Osteoblast (primary cell): ENCODE measurements around the gene COL18A1. TPM values are rescaled to one million over a fixed set of nuclear protein-coding genes. Genes with fewer than 3 reads are reported as not detected.

Source experiments
- DNase-seq: peaks from one replicate; pipeline ENCODE4 v3.0.0; 2011; ENCODE audit warnings: low spot score, mixed read lengths; ENCODE audit not compliant: insufficient read length; ENCODE audit errors: missing footprints
- H2AFZ ChIP-seq: 2 replicates; pipeline ENCODE4 v1.6.0; 2011; ENCODE audit warnings: mild to moderate bottlenecking, low read length
- H3K27ac ChIP-seq: 2 replicates; pipeline ENCODE4 v1.5.1; 2011; ENCODE audit warnings: mild to moderate bottlenecking, low read depth, low read length, moderate library complexity
- H3K27me3 ChIP-seq: 2 replicates; pipeline ENCODE4 v1.6.0; 2012; ENCODE audit warnings: mild to moderate bottlenecking, control low read depth, inconsistent platforms, low read length, moderate library complexity; ENCODE audit not compliant: insufficient read depth
- H3K36me3 ChIP-seq: 2 replicates; pipeline ENCODE4 v1.5.1; 2011; ENCODE audit warnings: mild to moderate bottlenecking, low read length, control low read depth, moderate library complexity; ENCODE audit not compliant: insufficient read depth
- H3K4me1 ChIP-seq: 2 replicates; pipeline ENCODE4 v1.5.1; 2011; ENCODE audit warnings: mild to moderate bottlenecking, low read length, control low read depth, moderate library complexity; ENCODE audit not compliant: insufficient read depth
- H3K4me2 ChIP-seq: 2 replicates; pipeline ENCODE4 v1.6.0; 2011; ENCODE audit warnings: mild to moderate bottlenecking, low read length; ENCODE audit not compliant: insufficient read depth
- H3K4me3 ChIP-seq: fragments of 200-600 bp; sonication (generic); 3 replicates; pipeline ENCODE4 v1.5.1; 2012; ENCODE audit warnings: mild to moderate bottlenecking, low read length, inconsistent platforms; ENCODE audit not compliant: insufficient read depth
- H3K79me2 ChIP-seq: 2 replicates; pipeline ENCODE4 v1.6.0; 2012; ENCODE audit warnings: mild to moderate bottlenecking, low read length, control low read depth, inconsistent platforms; ENCODE audit not compliant: insufficient read depth
- H3K9me3 ChIP-seq: 2 replicates; pipeline ENCODE4 v1.5.1; 2011; ENCODE audit warnings: low read depth, low read length, control low read depth
- H4K20me1 ChIP-seq: 2 replicates; pipeline ENCODE4 v1.6.0; 2012; ENCODE audit warnings: mild to moderate bottlenecking, low read length, control low read depth; ENCODE audit not compliant: insufficient read depth
- total RNA-seq: library from RNA; depleted of rRNA; stranded (reverse); fragments of >200 nt; gene quantifications from 2 replicates; pipeline ENCODE4 v1.2.3, GENCODE V29; 2012
- TF ChIP-seq, protein P1 (sequence below): IDR thresholded peaks from 2 replicates; pipeline ENCODE4 v1.5.1; 2011; ENCODE audit warnings: mild to moderate bottlenecking, low read depth, low read length, moderate library complexity; ENCODE audit errors: extremely low read depth

Gene COL18A1
- total RNA-seq, 1 donor = 8.3 TPM

DNA sequence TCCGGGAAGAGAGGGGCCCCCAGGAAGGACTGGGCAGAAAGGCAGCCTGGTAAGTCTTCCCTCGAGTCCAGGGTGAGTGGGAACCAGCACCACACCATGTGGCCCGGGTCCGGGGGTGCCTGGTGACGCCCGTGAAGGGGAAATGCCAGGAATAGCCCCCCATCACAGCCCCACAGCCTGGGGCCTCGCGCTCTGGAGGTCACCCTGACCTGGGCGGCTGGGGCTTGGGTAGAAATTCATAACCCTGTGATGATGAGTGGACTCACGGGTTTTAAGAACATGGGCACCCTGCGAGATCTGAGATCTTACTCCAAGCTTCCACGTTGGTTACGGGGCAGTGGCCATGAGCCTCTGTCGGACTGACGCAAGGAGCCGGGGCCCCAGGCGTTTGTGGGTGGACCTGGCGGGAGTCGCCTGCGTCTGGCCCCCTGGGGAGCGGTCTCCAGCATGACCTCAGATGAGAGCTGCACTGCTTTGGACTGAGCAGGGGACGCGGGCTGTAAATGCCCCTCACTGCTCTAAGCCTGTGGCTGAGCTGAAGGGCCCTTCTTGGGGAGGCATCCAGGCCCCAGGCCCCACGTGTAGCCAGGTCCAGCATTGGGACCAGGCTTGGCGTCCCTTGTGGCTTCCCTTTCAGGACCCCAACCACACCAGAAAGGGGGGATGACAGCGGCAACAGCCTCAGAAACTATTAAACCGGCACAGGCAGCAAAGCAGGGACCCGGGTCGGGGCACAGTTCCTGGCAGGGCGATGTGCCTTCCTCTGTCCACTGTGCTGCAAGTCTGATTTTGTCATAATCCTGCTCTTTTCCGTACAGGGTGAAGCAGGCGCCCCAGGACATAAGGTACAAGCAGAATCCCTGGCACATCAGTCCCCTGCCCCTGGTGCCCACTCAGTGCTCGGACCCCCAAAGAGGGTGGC, 77.3 kb downstream of the COL18A1 start:
- H3K79me2 ChIP-seq = no peaks in the 10 kb centered on the region
- no peak overlapping the region for H2AFZ ChIP-seq
- H3K36me3 ChIP-seq = no peaks in the 10 kb centered on the region
- no peak for DNase-seq
- TF ChIP-seq, protein P1, sequence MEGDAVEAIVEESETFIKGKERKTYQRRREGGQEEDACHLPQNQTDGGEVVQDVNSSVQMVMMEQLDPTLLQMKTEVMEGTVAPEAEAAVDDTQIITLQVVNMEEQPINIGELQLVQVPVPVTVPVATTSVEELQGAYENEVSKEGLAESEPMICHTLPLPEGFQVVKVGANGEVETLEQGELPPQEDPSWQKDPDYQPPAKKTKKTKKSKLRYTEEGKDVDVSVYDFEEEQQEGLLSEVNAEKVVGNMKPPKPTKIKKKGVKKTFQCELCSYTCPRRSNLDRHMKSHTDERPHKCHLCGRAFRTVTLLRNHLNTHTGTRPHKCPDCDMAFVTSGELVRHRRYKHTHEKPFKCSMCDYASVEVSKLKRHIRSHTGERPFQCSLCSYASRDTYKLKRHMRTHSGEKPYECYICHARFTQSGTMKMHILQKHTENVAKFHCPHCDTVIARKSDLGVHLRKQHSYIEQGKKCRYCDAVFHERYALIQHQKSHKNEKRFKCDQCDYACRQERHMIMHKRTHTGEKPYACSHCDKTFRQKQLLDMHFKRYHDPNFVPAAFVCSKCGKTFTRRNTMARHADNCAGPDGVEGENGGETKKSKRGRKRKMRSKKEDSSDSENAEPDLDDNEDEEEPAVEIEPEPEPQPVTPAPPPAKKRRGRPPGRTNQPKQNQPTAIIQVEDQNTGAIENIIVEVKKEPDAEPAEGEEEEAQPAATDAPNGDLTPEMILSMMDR = no peak
- H4K20me1 ChIP-seq = no peaks in the 10 kb centered on the region
- no peaks in the 10 kb centered on the region for H3K9me3 ChIP-seq
- H3K27ac ChIP-seq = no peak overlapping the region
- peaks cover 3% of the 10 kb centered on the region for H3K4me1 ChIP-seq
- no peak overlapping the region for H3K4me3 ChIP-seq
- H3K4me2 ChIP-seq = no peak overlapping the region
- no peaks in the 10 kb centered on the region for H3K27me3 ChIP-seq

DNA sequence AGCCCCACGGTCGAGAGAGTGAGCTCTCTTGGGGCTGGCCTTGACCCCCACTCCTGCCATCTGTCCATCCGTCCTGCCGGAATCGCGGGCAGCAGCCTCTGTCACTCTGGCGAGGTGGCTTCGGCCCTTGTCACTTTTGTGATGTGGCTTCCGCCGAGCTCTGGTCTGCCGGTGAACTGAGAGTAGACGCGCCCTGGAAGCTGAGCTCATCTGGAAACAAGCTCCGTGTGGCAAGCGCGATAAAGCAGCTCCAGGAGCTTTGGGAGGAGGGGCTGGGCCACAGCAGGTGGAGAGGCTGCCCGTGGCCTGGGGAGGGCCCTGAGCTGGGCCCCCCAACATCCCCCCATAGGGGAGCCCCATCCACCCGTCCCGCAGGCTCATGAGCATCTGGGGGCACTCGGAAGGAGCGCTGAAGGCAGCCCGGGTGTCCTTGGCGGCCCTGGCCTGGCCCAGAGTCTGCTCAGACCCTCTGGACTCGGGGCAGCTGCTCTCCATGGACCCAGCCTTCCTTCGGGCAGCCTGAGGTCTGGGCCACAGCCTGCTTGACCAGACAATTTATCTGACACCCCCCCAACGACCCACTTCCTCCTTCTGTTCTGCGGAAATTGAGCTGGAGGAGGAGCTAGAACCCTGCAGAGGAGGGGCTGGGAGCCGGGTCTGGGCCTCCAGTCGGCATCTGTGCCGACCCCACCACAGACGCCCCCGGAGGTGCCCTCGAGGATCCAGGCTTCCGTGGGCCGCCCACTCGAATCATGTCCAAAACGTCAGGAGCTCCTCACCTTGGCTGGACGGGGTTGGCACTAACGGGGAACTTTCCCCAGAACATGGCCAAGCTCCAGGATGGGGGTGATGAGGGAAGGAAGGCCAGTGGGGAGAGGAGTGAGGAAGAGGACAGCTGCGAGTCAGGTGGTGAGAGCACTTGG, 78.2 kb downstream of the COL18A1 start:
- no peaks in the 10 kb centered on the region for H4K20me1 ChIP-seq
- no peak overlapping the region for H3K4me2 ChIP-seq
- no peak for DNase-seq
- no peak overlapping the region for H2AFZ ChIP-seq
- no peak overlapping the region for H3K27ac ChIP-seq
- TF ChIP-seq, protein P1 = no peak
- no peaks in the 10 kb centered on the region for H3K27me3 ChIP-seq
- H3K79me2 ChIP-seq = no peaks in the 10 kb centered on the region
- H3K4me1 ChIP-seq = peaks cover 2% of the 10 kb centered on the region
- H3K4me3 ChIP-seq = no peak overlapping the region
- H3K36me3 ChIP-seq = no peaks in the 10 kb centered on the region
- H3K9me3 ChIP-seq = no peaks in the 10 kb centered on the region

- no peak overlapping the region for H3K4me2 ChIP-seq
- no peak overlapping the region for H2AFZ ChIP-seq
- no peaks in the 10 kb centered on the region for H3K36me3 ChIP-seq
- H3K9me3 ChIP-seq = no peaks in the 10 kb centered on the region
- H3K4me1 ChIP-seq = no peaks in the 10 kb centered on the region
- H3K79me2 ChIP-seq = no peaks in the 10 kb centered on the region
- no peaks in the 10 kb centered on the region for H4K20me1 ChIP-seq
- H3K27me3 ChIP-seq = no peaks in the 10 kb centered on the region
- no peak overlapping the region for H3K27ac ChIP-seq
- H3K4me3 ChIP-seq = no peak overlapping the region
- no peak for DNase-seq
- TF ChIP-seq, protein P1 = no peak
These were observed 79.4 kb downstream of the COL18A1 start for GRCh38 chr21:45484318-45484717.
